ENCODE data around the gene LYRM4.

LYRM4 gene

DNA sequence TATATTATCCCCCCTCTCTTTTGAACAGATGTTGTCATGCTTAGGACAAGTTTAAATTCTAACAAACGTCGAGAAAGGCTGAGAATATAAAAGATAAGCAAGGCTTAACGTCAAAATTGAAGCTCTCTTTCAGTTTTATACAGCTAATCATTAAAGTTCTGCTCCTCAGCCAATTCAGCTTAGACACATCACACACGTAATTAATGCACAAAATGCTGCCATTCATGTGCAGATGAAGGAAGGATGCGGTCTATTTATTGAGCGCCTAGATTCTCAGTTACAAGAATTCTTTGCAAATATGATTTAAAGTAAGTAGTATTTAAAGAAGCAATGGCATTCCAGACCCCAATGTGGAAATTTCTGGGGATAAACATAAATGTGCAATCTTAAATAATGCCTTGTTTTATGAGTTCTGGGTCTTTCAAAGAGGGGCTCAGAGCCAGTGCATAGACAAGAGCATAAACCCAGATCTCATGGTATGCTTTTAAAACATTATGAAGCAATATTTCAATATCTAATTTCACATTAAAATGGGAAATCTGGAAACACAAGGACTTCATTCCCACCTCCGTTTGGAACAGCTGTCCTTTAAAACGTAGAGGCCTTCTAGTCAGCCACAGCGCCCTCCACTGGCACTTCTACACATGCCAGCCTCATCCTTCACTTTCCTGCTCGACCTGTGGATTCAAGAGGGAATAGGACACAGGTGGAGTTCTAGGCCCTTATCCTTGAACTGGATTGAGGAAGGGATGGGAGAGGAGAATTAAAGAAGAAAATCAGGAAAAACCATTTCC lies 85.8 kb downstream of the LYRM4 start:
- no peak overlapping the region for H3K4me3 ChIP-seq (ENCODE audit: low read depth, low read length)
- TF ChIP-seq, protein P1, sequence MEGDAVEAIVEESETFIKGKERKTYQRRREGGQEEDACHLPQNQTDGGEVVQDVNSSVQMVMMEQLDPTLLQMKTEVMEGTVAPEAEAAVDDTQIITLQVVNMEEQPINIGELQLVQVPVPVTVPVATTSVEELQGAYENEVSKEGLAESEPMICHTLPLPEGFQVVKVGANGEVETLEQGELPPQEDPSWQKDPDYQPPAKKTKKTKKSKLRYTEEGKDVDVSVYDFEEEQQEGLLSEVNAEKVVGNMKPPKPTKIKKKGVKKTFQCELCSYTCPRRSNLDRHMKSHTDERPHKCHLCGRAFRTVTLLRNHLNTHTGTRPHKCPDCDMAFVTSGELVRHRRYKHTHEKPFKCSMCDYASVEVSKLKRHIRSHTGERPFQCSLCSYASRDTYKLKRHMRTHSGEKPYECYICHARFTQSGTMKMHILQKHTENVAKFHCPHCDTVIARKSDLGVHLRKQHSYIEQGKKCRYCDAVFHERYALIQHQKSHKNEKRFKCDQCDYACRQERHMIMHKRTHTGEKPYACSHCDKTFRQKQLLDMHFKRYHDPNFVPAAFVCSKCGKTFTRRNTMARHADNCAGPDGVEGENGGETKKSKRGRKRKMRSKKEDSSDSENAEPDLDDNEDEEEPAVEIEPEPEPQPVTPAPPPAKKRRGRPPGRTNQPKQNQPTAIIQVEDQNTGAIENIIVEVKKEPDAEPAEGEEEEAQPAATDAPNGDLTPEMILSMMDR (IDR thresholded peaks at IDR 0.05; ENCODE audit: low read depth, low read length, missing control alignments), result peak; percentile 79
- no peaks in the 10 kb centered on the region for H3K27me3 ChIP-seq (replicated peaks)
- no peaks in the 10 kb centered on the region for H3K36me3 ChIP-seq (replicated peaks)
- in situ Hi-C loops (cut with HindIII; ENCODE audit: low pct_ligation_motif_present, low sequenced_read_pairs), result no loop called here
- no peak for DNase-seq
- no peak overlapping the region for H3K27ac ChIP-seq

DNA sequence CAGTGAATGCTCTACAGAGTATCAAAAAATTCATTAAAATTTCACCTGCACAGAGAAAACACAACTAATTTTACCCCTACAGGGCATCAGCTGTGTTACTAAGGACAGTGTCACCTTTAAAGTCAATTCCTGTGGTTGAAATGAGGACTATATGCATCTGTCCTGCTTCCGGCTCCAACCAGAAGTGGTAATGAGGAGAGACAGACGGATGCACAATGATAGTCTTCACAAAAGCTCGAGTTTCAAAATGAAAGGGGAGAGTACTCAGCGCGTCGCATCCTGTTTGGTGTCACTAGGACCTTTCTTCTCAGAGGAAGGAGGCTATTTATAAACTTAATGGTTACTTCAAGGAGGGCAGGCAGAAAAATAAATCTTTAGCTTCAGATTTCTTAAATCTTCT lies 86.5 kb downstream of the LYRM4 start:
- in situ Hi-C loops (cut with HindIII; ENCODE audit: low pct_ligation_motif_present, low sequenced_read_pairs), result no loop called here
- no peak for DNase-seq
- Histone ChIP-seq H3K27ac (no peak overlapping the region), H3K27me3 (replicated peaks) (no peaks in the 10 kb centered on the region), H3K36me3 (replicated peaks) (no peaks in the 10 kb centered on the region), H3K4me3 (ENCODE audit: low read depth, low read length) (peak overlapping the region; percentile 18)
- TF ChIP-seq, protein P1 (IDR thresholded peaks at IDR 0.05; ENCODE audit: low read depth, low read length, missing control alignments), result no peak

DNA sequence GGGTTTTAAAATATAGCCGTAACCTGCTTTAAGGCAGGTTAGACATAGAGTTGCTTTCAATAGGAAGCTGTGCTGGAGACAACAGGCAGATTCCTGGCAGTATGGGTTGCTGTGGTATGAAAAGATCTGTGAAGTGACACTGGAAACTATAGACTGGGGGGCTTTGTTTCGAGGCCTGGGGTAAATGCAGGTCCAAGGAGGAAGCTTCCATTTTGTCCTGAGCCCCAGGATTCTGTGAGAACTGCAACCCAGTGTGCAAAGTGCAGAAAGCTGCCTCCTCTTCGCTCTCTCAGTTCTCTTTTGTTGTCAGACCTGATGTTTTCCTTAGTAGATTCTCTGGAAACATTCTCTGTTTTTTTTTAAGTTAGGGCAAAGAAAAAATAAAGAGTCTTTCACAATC lies 86.9 kb downstream of the LYRM4 start:
- TF ChIP-seq, protein P1 (IDR thresholded peaks at IDR 0.05; ENCODE audit: low read depth, low read length, missing control alignments), result no peak
- Histone ChIP-seq H3K27ac (no peak overlapping the region), H3K36me3 (replicated peaks) (no peaks in the 10 kb centered on the region), H3K27me3 (replicated peaks) (no peaks in the 10 kb centered on the region), H3K4me3 (ENCODE audit: low read depth, low read length) (no peak overlapping the region)
- DNase-seq, result no peak
- in situ Hi-C loops (cut with HindIII; ENCODE audit: low pct_ligation_motif_present, low sequenced_read_pairs), result no loop called here

DNA sequence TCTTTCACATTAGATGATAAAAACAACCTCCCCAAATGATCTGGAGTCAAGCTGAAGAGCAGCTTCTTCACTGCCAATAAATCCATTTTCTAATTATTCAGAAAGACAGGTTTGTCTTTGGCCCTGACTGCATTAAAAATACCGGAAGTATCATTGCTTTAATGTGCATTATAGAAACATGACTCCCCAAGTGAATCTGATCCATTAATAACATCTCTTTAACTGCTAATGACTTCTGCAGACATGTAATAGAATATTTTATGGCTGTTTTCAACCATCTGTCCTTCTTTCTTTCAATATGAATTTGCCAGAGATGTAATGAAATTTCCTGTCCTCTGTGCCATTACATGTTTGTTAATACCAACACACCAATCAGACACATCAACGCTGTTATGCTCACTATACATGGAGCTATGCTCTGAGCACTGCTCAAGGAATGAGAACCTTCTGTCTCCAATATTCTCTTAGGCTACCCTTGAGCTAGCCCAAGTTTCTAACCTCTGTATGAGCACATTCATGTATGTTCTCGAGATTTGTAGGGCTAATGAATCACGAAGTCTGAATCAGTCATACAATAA lies 87.8 kb downstream of the LYRM4 start:
- TF ChIP-seq, protein P1 (IDR thresholded peaks at IDR 0.05; ENCODE audit: low read depth, low read length, missing control alignments), result no peak
- in situ Hi-C loops (cut with HindIII; ENCODE audit: low pct_ligation_motif_present, low sequenced_read_pairs), result no loop called here
- no peak for DNase-seq
- no peaks in the 10 kb centered on the region for H3K36me3 ChIP-seq (replicated peaks)
- no peak overlapping the region for H3K27ac ChIP-seq
- no peak overlapping the region for H3K4me3 ChIP-seq (ENCODE audit: low read depth, low read length)
- H3K27me3 ChIP-seq (replicated peaks), result no peaks in the 10 kb centered on the region

DNA sequence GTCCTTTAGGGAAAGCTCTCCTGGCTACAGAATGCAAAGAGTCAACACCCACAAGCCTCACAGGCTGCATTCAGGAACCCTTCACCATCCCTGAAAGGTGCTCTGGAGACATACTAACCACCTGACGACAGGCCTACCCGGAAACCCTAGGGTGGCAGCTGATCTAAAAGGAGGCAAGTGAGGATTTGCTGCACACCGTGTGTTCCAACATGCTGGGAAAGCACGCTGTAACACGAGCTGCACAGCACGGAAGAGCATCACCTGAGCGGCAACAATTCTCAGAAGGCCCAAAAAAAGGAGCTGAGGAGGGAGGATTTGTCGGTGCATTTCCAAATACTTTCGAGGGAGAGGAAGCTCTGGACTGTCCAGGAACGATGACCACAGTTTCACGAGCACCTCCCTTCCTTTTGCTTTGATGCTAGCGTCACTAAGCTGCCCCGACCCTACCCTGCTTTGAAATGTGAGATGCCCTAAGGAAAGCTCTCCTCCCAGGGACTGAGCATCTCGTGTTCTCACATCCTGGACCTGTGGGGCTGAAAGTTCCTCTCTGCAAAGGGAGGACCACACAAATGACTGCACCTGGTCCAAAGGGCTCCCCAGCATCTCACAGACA lies 88.6 kb downstream of the LYRM4 start:
- Histone ChIP-seq H3K27me3 (replicated peaks) (no peaks in the 10 kb centered on the region), H3K36me3 (replicated peaks) (no peaks in the 10 kb centered on the region), H3K4me3 (ENCODE audit: low read depth, low read length) (no peak overlapping the region), H3K27ac (no peak overlapping the region)
- TF ChIP-seq, protein P1 (IDR thresholded peaks at IDR 0.05; ENCODE audit: low read depth, low read length, missing control alignments), result no peak
- DNase-seq, result no peak
- in situ Hi-C loops (cut with HindIII; ENCODE audit: low pct_ligation_motif_present, low sequenced_read_pairs), result no loop called here
